Activated T-cell treated with anti-CD3 and anti-CD28 coated beads, Interleukin-2, amount 50 U/mL, for 72 hours (primary cell): ENCODE data around the gene FCHSD2. TPM values are rescaled to one million over a fixed set of nuclear protein-coding genes. Genes with fewer than 3 reads are reported as not detected.
"Not testable (repeated sequence)": the region's sequence is repeated elsewhere in the genome, so short reads cannot be mapped to it uniquely, and the experiment has no call there.

Source experiments
- ATAC-seq, 2 donors: fragments of 150-1000 bp; cut with Tn5 transposase; replicated peaks in 1 of 2; 2 replicates each; pipeline ENCODE4 v1.10.0; 2021; ENCODE audit warnings: moderate library complexity in 2 of 2, mild to moderate bottlenecking in 1 of 2
- DNase-seq, 2 donors: peaks; one replicate each; pipeline ENCODE4 v3.0.0; 2021 to 2022; ENCODE audit warnings: mixed read lengths in 1 of 2
- H3K27ac Mint-ChIP-seq: one replicate; pipeline ENCODE4 v1.8.0; 2022; ENCODE audit warnings: mild to moderate bottlenecking, moderate library complexity, mixed read lengths
- H3K27me3 Mint-ChIP-seq: one replicate; pipeline ENCODE4 v1.8.0; 2022; ENCODE audit warnings: low read depth, mixed read lengths
- H3K36me3 Mint-ChIP-seq, 2 donors: one replicate each; pipeline ENCODE4 v1.8.0; 2022; ENCODE audit warnings: mixed read lengths in 2 of 2, mild to moderate bottlenecking in 1 of 2; ENCODE audit not compliant: insufficient read depth in 2 of 2
- H3K4me1 Mint-ChIP-seq: one replicate; pipeline ENCODE4 v1.8.0; 2022; ENCODE audit warnings: low read depth, mixed read lengths
- H3K4me3 Mint-ChIP-seq, 2 donors: one replicate each; pipeline ENCODE4 v1.8.0; 2022; ENCODE audit warnings: mild to moderate bottlenecking in 2 of 2, mixed read lengths in 2 of 2, moderate library complexity in 2 of 2
- H3K9me3 Mint-ChIP-seq, 2 donors: one replicate each; pipeline ENCODE4 v1.8.0; 2022; ENCODE audit warnings: mixed read lengths in 2 of 2
- total RNA-seq, 2 donors: library from RNA; stranded (reverse); gene quantifications; one replicate each; pipeline ENCODE4 v1.2.3, GENCODE V29; 2022

Gene FCHSD2
- total RNA-seq, 2 donors from 2014 or later = 38.3 to 47.1 TPM

DNA sequence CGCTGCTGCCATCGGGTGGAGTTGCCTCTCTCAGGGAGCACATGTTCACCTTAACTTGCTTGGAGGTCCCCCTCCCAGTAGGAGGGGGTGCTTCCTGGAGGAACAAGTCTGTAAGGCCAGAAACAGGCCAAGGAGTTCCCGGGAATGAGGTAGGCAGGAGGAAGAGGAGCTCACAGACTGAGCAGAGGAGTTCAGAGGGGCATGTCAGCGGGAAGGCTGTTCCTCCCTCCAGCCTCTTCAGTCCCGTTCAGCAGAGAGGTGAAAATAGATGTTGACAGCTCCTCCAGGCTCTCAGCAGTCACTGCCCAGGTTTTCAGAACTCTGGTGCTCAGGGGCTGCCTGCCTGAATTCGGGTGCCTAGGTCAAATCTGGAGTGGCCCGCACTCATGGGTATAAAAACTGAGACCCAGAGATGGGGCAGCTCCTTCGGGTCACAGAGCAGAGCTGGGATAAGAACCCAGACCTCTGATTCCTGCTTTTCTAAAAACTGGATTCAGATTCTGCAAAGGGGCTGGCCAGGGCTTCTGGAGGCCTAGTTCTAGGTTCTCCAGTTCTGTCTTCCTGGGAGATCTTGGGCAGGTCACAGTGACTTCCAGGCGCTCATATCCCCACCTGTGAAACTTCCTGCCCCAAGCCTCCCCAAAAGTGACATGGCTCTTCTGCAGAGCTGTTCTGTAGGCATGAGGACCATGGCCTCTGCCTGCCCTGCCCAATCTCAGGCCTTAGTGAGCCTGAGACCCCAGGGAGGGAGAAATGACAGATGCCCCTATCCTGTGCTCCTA is 309.6 kb downstream of the FCHSD2 start:
- no peaks in the 10 kb centered on the region for H3K9me3 Mint-ChIP-seq
- DNase-seq (no peak), ATAC-seq (no peak)
- H3K27me3 Mint-ChIP-seq = no peaks in the 10 kb centered on the region
- peak overlapping the region; percentile 88 for H3K27ac Mint-ChIP-seq
- peaks cover 25% of the 10 kb centered on the region for H3K4me1 Mint-ChIP-seq
- no peak overlapping the region for H3K4me3 Mint-ChIP-seq
- H3K36me3 Mint-ChIP-seq = peaks cover 0 to 4% of the 10 kb centered on the region in 2 donors

DNA sequence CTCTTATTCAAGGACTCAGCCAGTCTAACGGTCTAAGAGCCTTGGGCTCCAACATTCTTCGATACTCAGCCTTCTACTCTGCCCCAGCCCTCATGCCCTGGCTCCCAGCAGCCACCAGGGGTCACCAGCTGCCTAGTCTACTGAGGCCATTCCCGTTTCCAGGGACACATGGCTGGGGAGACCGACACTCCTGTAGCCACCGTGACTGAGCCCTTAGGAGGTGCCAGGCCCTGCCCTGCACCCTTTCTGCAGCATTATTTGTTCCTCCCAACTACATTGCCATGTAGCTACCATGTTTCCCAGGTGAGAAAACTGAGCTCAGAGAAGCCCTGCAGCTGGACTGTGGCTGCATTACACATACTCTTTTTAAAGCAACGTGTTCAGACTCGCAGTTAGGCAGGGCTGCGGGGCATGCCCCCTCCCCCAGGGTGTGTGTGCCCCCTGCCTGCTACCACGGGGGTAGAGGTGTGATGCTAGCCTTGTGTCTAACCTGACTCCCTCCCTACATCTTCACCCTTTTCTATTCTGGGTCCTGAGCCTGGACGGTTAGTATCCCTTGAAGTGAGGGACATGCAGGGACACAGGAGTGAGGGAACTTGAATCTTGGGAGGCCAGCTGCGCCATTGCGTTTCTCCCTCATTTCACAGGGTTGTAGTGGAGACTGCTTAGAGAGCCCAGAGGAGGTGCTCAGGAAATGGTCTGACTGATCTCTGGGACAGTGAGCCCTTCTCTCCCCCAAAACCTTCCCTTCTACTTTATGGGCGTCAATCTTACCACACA is 310.4 kb downstream of the FCHSD2 start:
- Mint-ChIP-seq H3K4me3 (no peak overlapping the region), H3K36me3 (peaks cover 0 to 4% of the 10 kb centered on the region in 2 donors), H3K27ac (peak overlapping the region; percentile 88), H3K4me1 (peaks cover 29% of the 10 kb centered on the region), H3K9me3 (no peaks in the 10 kb centered on the region), H3K27me3 (no peaks in the 10 kb centered on the region)
- DNase-seq = peak; percentile 52 to 58
- ATAC-seq = peak; percentile 27 to 46

GRCh38 chr11:72829884-72830533 is 312.1 kb downstream of the FCHSD2 start:
- peaks cover 0 to 6% of the 10 kb centered on the region in 2 donors for H3K36me3 Mint-ChIP-seq
- peak overlapping the region; percentile 4 for H3K27ac Mint-ChIP-seq
- H3K27me3 Mint-ChIP-seq = no peaks in the 10 kb centered on the region
- DNase-seq = no peak
- no peaks in the 10 kb centered on the region for H3K9me3 Mint-ChIP-seq
- H3K4me3 Mint-ChIP-seq = no peak overlapping the region
- H3K4me1 Mint-ChIP-seq = peaks cover 24% of the 10 kb centered on the region
- ATAC-seq = no peak

- no peak for DNase-seq
- Mint-ChIP-seq H3K27ac (peak overlapping the region; percentile 76), H3K36me3 (peaks cover 0 to 8% of the 10 kb centered on the region in 2 donors), H3K4me3 (no peak overlapping the region), H3K27me3 (no peaks in the 10 kb centered on the region), H3K4me1 (peaks cover 20% of the 10 kb centered on the region), H3K9me3 (no peaks in the 10 kb centered on the region)
- no peak for ATAC-seq
Measured at GRCh38 chr11:72829178-72829577, 312.9 kb downstream of the FCHSD2 start.

- no peaks in the 10 kb centered on the region for H3K9me3 Mint-ChIP-seq
- H3K27ac Mint-ChIP-seq = peak overlapping the region; percentile 80
- peaks cover 17% of the 10 kb centered on the region for H3K4me1 Mint-ChIP-seq
- no peaks in the 10 kb centered on the region for H3K27me3 Mint-ChIP-seq
- no peak for DNase-seq
- peaks cover 0 to 8% of the 10 kb centered on the region in 2 donors for H3K36me3 Mint-ChIP-seq
- no peak overlapping the region for H3K4me3 Mint-ChIP-seq
- ATAC-seq = no peak
Measured at GRCh38 chr11:72828692-72829101, 313.4 kb downstream of the FCHSD2 start.

GRCh38 chr11:72828081-72828567 is 314.0 kb downstream of the FCHSD2 start:
- ATAC-seq = peak in 1 of 2 donors; percentile 35
- H3K4me3 Mint-ChIP-seq = peak overlapping the region in 1 of 2 donors; percentile 28
- no peak for DNase-seq
- H3K4me1 Mint-ChIP-seq = peaks cover 17% of the 10 kb centered on the region
- no peaks in the 10 kb centered on the region for H3K27me3 Mint-ChIP-seq
- H3K36me3 Mint-ChIP-seq = peaks cover 3 to 8% of the 10 kb centered on the region in 2 donors
- peak overlapping the region; percentile 81 for H3K27ac Mint-ChIP-seq
- no peaks in the 10 kb centered on the region for H3K9me3 Mint-ChIP-seq

- not testable (repeated sequence) for H3K9me3 Mint-ChIP-seq, DNase-seq, H3K36me3 Mint-ChIP-seq, H3K27me3 Mint-ChIP-seq
- peak overlapping the region in 1 of 2 donors; percentile 28 for H3K4me3 Mint-ChIP-seq
- H3K27ac Mint-ChIP-seq = peak overlapping the region; percentile 81
- ATAC-seq = peak; percentile 34 to 69
- H3K4me1 Mint-ChIP-seq = peaks cover 18% of the 10 kb centered on the region
Measured at GRCh38 chr11:72827656-72828055, 314.5 kb downstream of the FCHSD2 start.

DNA sequence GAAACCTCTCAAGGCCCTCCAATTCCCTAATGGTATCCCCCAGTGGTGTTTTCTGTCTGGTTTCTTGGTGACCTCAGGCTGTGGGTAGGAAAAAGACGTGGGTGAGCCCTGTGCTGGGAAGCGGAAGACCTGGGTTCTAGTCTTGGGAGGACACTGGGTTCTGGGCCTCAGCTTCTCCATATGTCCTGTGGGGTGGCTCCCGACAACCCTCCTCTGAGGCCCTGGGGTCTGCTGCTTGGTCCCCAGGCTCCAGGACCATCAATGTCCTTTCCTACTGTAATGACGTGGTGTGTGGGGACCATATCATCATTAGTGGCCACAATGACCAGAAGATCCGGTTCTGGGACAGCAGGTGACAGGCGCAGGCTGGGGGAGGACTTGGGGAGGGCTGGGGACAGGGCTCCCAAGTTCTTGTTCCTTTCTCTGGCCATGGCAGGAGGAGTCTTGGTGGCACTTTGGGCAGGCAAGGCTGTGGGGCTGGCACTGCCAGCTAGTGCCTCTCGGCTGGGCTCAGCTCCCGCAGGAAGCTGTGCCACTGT is 315.1 kb downstream of the FCHSD2 start:
- peaks cover 21% of the 10 kb centered on the region for H3K4me1 Mint-ChIP-seq
- ATAC-seq (no peak), DNase-seq (no peak)
- H3K36me3 Mint-ChIP-seq = peaks cover 3 to 8% of the 10 kb centered on the region in 2 donors
- H3K27me3 Mint-ChIP-seq = no peaks in the 10 kb centered on the region
- H3K4me3 Mint-ChIP-seq = no peak overlapping the region
- no peaks in the 10 kb centered on the region for H3K9me3 Mint-ChIP-seq
- peak overlapping the region; percentile 21 for H3K27ac Mint-ChIP-seq

DNA sequence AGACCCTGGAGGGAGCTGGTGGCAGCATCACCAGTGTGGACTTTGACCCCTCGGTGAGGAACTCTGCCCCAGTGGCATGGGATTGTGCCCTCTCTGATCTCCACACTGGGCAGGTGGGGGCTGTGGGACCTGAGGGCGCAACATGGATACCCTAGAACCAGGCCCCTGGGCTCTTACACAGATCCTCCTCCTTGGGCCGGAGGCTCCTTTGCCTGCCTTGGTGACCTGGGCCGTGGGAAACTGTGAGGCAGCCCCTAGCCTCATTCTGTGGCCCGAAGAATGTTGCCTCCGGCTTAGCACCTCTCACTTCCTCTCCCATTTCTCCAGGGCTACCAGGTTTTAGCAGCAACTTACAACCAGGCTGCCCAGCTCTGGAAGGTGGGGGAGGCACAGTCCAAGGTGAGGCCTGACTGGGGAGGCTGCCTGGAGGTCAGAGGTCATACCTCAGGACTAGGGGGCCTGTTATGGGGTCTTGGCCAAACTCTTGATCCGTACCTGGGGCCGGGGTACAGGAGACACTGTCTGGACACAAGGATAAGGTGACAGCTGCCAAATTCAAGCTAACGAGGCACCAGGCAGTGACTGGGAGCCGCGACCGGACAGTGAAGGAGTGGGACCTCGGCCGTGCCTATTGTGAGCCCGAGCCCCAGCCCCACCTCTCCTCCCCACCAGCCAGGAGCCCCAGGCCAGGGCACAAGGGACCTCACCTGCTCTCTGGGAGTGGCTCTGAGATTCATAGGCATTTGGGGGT is 315.8 kb downstream of the FCHSD2 start:
- Mint-ChIP-seq H3K9me3 (no peaks in the 10 kb centered on the region), H3K4me3 (no peak overlapping the region), H3K36me3 (peaks cover 3 to 8% of the 10 kb centered on the region in 2 donors), H3K27ac (peak overlapping the region; percentile 21), H3K4me1 (peaks cover 21% of the 10 kb centered on the region), H3K27me3 (no peaks in the 10 kb centered on the region)
- DNase-seq = no peak
- ATAC-seq = no peak

DNA sequence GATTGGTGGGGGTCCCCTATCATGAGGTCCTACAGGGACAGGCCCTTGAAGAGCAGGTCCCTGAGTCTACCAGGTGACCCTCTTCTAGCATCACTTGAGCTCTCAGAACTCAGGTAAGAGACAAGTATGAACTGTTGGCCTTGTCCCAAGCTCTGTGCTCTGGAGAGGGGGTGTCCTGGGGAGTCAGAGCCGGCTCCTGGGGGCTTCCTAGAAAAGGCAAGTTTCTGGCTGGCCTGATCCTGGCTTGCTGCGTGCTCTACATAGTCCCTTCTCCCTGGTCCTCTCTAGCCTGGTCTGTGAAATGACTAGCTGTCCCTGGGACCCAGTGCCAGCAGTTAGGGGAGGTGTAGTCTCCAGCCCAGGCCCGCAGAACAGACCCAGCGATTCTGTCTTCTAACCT is 316.5 kb downstream of the FCHSD2 start:
- H3K36me3 Mint-ChIP-seq = peaks cover 3 to 11% of the 10 kb centered on the region in 2 donors
- ATAC-seq (no peak), DNase-seq (no peak)
- H3K4me3 Mint-ChIP-seq = no peak overlapping the region
- H3K4me1 Mint-ChIP-seq = peaks cover 21% of the 10 kb centered on the region
- peak overlapping the region; percentile 2 for H3K27ac Mint-ChIP-seq
- H3K9me3 Mint-ChIP-seq = no peaks in the 10 kb centered on the region
- no peaks in the 10 kb centered on the region for H3K27me3 Mint-ChIP-seq

DNA sequence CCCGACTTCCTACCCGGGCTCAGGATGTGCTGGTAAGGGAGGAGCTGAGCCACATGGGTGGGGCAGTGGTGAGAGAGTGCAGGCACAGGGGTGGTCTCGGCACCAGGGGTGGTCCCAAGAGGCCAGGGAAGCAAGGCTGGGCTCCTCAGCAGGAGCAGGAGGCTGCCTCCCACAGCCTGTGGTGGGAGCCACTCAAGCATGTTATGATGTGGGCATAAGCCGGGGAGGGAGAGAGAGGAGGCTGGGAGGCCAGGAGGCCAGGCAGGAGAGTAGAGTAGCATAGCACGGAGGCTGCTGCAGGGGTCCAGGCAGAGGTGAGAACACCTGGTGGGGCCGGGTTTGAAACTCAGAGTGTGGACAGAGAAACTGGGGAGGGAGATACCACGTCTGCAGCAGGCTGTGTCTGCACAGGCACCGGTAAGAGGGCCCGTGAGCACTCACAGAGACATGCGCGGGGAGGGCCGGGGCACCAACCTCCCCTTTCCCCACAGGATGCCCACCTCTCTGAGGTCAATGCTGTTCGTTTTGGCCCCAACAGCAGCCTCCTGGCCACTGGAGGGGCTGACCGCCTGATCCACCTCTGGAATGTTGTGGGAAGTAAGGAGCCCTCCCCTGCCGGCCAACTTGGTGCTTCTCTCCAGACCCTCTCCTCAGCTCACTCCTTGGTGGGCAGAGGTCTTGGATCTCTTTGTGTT is 317.2 kb downstream of the FCHSD2 start:
- Mint-ChIP-seq H3K4me3 (no peak overlapping the region), H3K9me3 (no peaks in the 10 kb centered on the region), H3K4me1 (peaks cover 27% of the 10 kb centered on the region), H3K36me3 (peaks cover 5 to 10% of the 10 kb centered on the region in 2 donors), H3K27me3 (no peaks in the 10 kb centered on the region), H3K27ac (peak overlapping the region; percentile 29)
- ATAC-seq = no peak
- DNase-seq = no peak

- H3K4me1 Mint-ChIP-seq = peaks cover 27% of the 10 kb centered on the region
- no peaks in the 10 kb centered on the region for H3K27me3 Mint-ChIP-seq
- ATAC-seq = no peak
- no peak overlapping the region for H3K27ac Mint-ChIP-seq
- H3K36me3 Mint-ChIP-seq = peaks cover 5 to 18% of the 10 kb centered on the region in 2 donors
- H3K9me3 Mint-ChIP-seq = no peaks in the 10 kb centered on the region
- H3K4me3 Mint-ChIP-seq = no peak overlapping the region
- DNase-seq = no peak
Measured at GRCh38 chr11:72824020-72824419, 318.1 kb downstream of the FCHSD2 start.
